ENCODE measurements around the gene GATAD2B.

DNA sequence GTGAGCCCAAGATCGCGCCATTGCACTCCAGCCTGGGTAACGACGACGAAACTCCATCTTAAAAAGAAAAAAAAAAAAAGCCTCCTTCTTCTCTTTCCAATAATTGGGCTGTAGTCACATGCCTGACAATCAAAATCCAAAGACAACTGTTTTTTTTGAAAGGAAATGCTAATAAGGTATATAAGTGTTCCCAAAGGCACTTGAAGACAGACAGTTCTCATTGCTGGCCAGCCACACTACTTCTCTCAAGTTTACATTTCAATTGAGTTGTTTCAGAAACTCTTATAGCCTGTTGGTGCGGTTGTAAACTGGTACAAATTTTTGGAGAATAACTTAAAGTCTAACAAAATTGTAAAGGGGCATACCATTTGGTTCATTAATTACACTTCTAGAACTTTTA is 23.3 kb downstream of the GATAD2B start:
- TF ChIP-seq POLR2A (IDR thresholded peaks at IDR 0.05), result no peak
- TF ChIP-seq, protein P1, sequence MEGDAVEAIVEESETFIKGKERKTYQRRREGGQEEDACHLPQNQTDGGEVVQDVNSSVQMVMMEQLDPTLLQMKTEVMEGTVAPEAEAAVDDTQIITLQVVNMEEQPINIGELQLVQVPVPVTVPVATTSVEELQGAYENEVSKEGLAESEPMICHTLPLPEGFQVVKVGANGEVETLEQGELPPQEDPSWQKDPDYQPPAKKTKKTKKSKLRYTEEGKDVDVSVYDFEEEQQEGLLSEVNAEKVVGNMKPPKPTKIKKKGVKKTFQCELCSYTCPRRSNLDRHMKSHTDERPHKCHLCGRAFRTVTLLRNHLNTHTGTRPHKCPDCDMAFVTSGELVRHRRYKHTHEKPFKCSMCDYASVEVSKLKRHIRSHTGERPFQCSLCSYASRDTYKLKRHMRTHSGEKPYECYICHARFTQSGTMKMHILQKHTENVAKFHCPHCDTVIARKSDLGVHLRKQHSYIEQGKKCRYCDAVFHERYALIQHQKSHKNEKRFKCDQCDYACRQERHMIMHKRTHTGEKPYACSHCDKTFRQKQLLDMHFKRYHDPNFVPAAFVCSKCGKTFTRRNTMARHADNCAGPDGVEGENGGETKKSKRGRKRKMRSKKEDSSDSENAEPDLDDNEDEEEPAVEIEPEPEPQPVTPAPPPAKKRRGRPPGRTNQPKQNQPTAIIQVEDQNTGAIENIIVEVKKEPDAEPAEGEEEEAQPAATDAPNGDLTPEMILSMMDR (IDR thresholded peaks at IDR 0.05 in 4 of 5, conservative IDR thresholded peaks at IDR 0.05 in 1 of 5), result no peak
